GM21723 (cell line): ENCODE data around the gene ZC2HC1C.
"Not testable (repeated sequence)": the region's sequence is repeated elsewhere in the genome, so short reads cannot be mapped to it uniquely, and the experiment has no call there.

Experiments used
- ATAC-seq: cut with Tn5 transposase; IDR thresholded peaks from one replicate; pipeline ENCODE4 v1.9.1; 2021; ENCODE audit warnings: mild to moderate bottlenecking, moderate library complexity; ENCODE audit not compliant: unreplicated experiment

The ZC2HC1C gene

GRCh38 chr14:75053396-75054291 is 15.8 kb upstream of the ZC2HC1C start:
- no peak for ATAC-seq

- ATAC-seq = no peak
Measured at GRCh38 chr14:75054421-75054820, 15.0 kb upstream of the ZC2HC1C start.

- ATAC-seq = no peak
Measured at GRCh38 chr14:75059642-75060041, 9.8 kb upstream of the ZC2HC1C start.

GRCh38 chr14:75060420-75060819 is 9.0 kb upstream of the ZC2HC1C start:
- no peak for ATAC-seq

- no peak for ATAC-seq
Measured at GRCh38 chr14:75063013-75063412, 6.4 kb upstream of the ZC2HC1C start.

GRCh38 chr14:75063491-75064204 is 5.8 kb upstream of the ZC2HC1C start, which contains the start of gene ACYP1:
ACYP1 (minus strand) TSS chr14:75064024; CDS start chr14:75063553, 471 bp downstream.
- ATAC-seq = peak; percentile 96

- ATAC-seq = no peak
Measured at GRCh38 chr14:75064205-75064567, 5.3 kb upstream of the ZC2HC1C start.

- no peak for ATAC-seq
Measured at GRCh38 chr14:75066691-75067090, 2.8 kb upstream of the ZC2HC1C start.

GRCh38 chr14:75067212-75067611 is 2.2 kb upstream of the ZC2HC1C start:
- no peak for ATAC-seq

- ATAC-seq = not testable (repeated sequence)
Measured at GRCh38 chr14:75067765-75068164, 1.7 kb upstream of the ZC2HC1C start.

GRCh38 chr14:75068294-75069120 is 934 bp upstream of the ZC2HC1C start:
- ATAC-seq = peak; percentile 9

- no peak for ATAC-seq
Measured at GRCh38 chr14:75069811-75070145, 337 bp downstream of the ZC2HC1C start.

- ATAC-seq = no peak
Measured at GRCh38 chr14:75070383-75070782, 942 bp downstream of the ZC2HC1C start.

- ATAC-seq = no peak
Measured at GRCh38 chr14:75077794-75078193, 8.4 kb downstream of the ZC2HC1C start.

- no peak for ATAC-seq
Measured at GRCh38 chr14:75079521-75079920, 10.1 kb downstream of the ZC2HC1C start.

GRCh38 chr14:75081660-75082229 is 12.3 kb downstream of the ZC2HC1C start:
- ATAC-seq = no peak

GRCh38 chr14:75083271-75083670 is 13.8 kb downstream of the ZC2HC1C start:
- ATAC-seq = no peak

- no peak for ATAC-seq
Measured at GRCh38 chr14:75084513-75084912, 15.1 kb downstream of the ZC2HC1C start.

GRCh38 chr14:75088153-75088552 is 18.7 kb downstream of the ZC2HC1C start:
- ATAC-seq = no peak

GRCh38 chr14:75088566-75089373 is 19.3 kb downstream of the ZC2HC1C start:
- ATAC-seq = no peak
